AG09309 (cell line): Measurements from ENCODE around the gene LMCD1.

ENCODE experiments used
- DNase-seq: peaks from one replicate; pipeline ENCODE4 v3.0.0-alpha.2; 2010; ENCODE audit warnings: low read depth
- H3K4me3 ChIP-seq: 2 replicates; pipeline ENCODE4 v1.5.1; 2011; ENCODE audit warnings: mild to moderate bottlenecking, low read depth, low read length, moderate library complexity; ENCODE audit not compliant: control insufficient read depth
- CTCF ChIP-seq: IDR thresholded peaks from 2 replicates; pipeline ENCODE4 v1.5.1; 2011; ENCODE audit warnings: mild to moderate bottlenecking, low read depth, low read length, inconsistent platforms; ENCODE audit not compliant: insufficient read depth, control insufficient read depth; ENCODE audit errors: missing control alignments

Gene LMCD1

GRCh38 chr3:8546609-8547008 is 45.0 kb downstream of the LMCD1 start:
- TF ChIP-seq CTCF, result no peak
- no peak overlapping the region for H3K4me3 ChIP-seq
- no peak for DNase-seq

GRCh38 chr3:8548502-8549275 is 47.1 kb downstream of the LMCD1 start:
- H3K4me3 ChIP-seq, result no peak overlapping the region
- TF ChIP-seq CTCF, result no peak
- DNase-seq, result no peak

GRCh38 chr3:8549354-8549753 is 47.7 kb downstream of the LMCD1 start:
- H3K4me3 ChIP-seq, result no peak overlapping the region
- TF ChIP-seq CTCF, result no peak
- DNase-seq, result no peak

GRCh38 chr3:8550611-8551010 is 49.0 kb downstream of the LMCD1 start:
- DNase-seq, result no peak
- no peak for TF ChIP-seq CTCF

GRCh38 chr3:8552223-8552762 is 50.7 kb downstream of the LMCD1 start:
- no peak for DNase-seq
- no peak for TF ChIP-seq CTCF
- no peak overlapping the region for H3K4me3 ChIP-seq

More at GRCh38 chr3:8550611-8551010, 49.0 kb downstream of the LMCD1 start:
- H3K4me3 ChIP-seq, result no peak overlapping the region

- no peak for DNase-seq
- no peak overlapping the region for H3K4me3 ChIP-seq
- no peak for TF ChIP-seq CTCF
Measured at GRCh38 chr3:8553405-8553804, 51.8 kb downstream of the LMCD1 start.

GRCh38 chr3:8554696-8555095 is 53.1 kb downstream of the LMCD1 start:
- DNase-seq, result no peak
- no peak overlapping the region for H3K4me3 ChIP-seq
- no peak for TF ChIP-seq CTCF
